PC-9 (cell line): ENCODE data around the gene LMO2. TPM values are rescaled to one million over a fixed set of nuclear protein-coding genes. Genes with fewer than 3 reads are reported as not detected.

Source experiments
- BruUV-seq: library from RNA; stranded (reverse); fragments of 400-500 nt; replicated peaks from 2 replicates; lab custom pipeline; 2021; lab: Mats Ljungman, UMichigan
- CTCF ChIA-PET: fragments of 300-600 bp; sonication (Branson Sonifier 250); formaldehyde crosslinking; loops from one replicate; lab custom pipeline; 2022; ENCODE audit warnings: antibody characterized with exemption; lab: Charles Lee
- POLR2A ChIA-PET: fragments of 300-600 bp; sonication (Branson Sonifier 250); formaldehyde crosslinking; loops from one replicate; lab custom pipeline; 2022; ENCODE audit warnings: antibody characterized with exemption; ENCODE audit not compliant: unreplicated experiment; lab: Charles Lee
- DNase-seq, 2 experiments: peaks; one replicate each; pipeline versions ENCODE4 v3.0.0 to v3.0.0-alpha.2; 2015 to 2022; ENCODE audit warnings: mixed read lengths in 1 of 2
- H2AFZ ChIP-seq: fragments of 200-600 bp; sonication (generic); 2 replicates; pipeline ENCODE4 v1.8.1; 2017; ENCODE audit warnings: antibody characterized with exemption
- H3F3A ChIP-seq: fragments of 200-600 bp; sonication (generic); 2 replicates; pipeline ENCODE4 v1.8.1; 2017; ENCODE audit warnings: antibody characterized with exemption, mild to moderate bottlenecking, low read depth; ENCODE audit not compliant: insufficient read depth
- H3K27ac ChIP-seq: fragments of 200-600 bp; sonication (generic); 2 replicates; pipeline ENCODE4 v1.6.1; 2016; ENCODE audit warnings: mixed run types
- H3K27me3 ChIP-seq: fragments of 200-600 bp; sonication (generic); 2 replicates; pipeline ENCODE4 v1.6.1; 2016; ENCODE audit warnings: low read depth, mixed run types; ENCODE audit not compliant: insufficient read depth
- H3K36me3 ChIP-seq: fragments of 200-600 bp; sonication (generic); 2 replicates; pipeline ENCODE4 v1.6.1; 2016; ENCODE audit warnings: low read depth, mixed run types
- H3K4me1 ChIP-seq: fragments of 200-600 bp; sonication (generic); replicated peaks from 2 replicates; pipeline ENCODE4 v1.6.1; 2016; ENCODE audit warnings: mixed run types; ENCODE audit not compliant: insufficient read depth
- H3K4me2 ChIP-seq: fragments of 200-600 bp; sonication (generic); 2 replicates; pipeline ENCODE4 v1.6.1; 2017; ENCODE audit warnings: mixed run types
- H3K4me3 ChIP-seq: fragments of 200-600 bp; sonication (generic); 2 replicates; pipeline ENCODE4 v1.6.1; 2016; ENCODE audit warnings: mixed run types
- H3K79me2 ChIP-seq: fragments of 200-600 bp; sonication (generic); 2 replicates; pipeline ENCODE4 v1.6.1; 2017; ENCODE audit warnings: low read depth, mixed run types
- H3K9me2 ChIP-seq: fragments of 200-600 bp; sonication (generic); 2 replicates; pipeline ENCODE4 v1.8.1; 2017; ENCODE audit warnings: mild to moderate bottlenecking; ENCODE audit not compliant: insufficient read depth
- H3K9me3 ChIP-seq: fragments of 200-600 bp; sonication (generic); 2 replicates; pipeline ENCODE4 v1.8.1; 2016; ENCODE audit warnings: low read depth; ENCODE audit not compliant: insufficient read depth
- H4K20me1 ChIP-seq: fragments of 200-600 bp; sonication (generic); 2 replicates; pipeline ENCODE4 v1.8.1; 2017; ENCODE audit not compliant: insufficient read depth
- EZH2 ChIP-seq: fragments of 200-600 bp; sonication (generic); IDR thresholded peaks from 2 replicates; pipeline ENCODE4 v1.8.0; 2017; ENCODE audit warnings: antibody characterized with exemption, low read depth
- intact Hi-C: fragments of 100-400 bp; cut with micrococcal nuclease; formaldehyde crosslinking; loops from one replicate; pipeline ENCODE4 v1.10.0; 2022; ENCODE audit not compliant: unreplicated experiment
- total RNA-seq: library from RNA; stranded (reverse); gene quantifications from 2 replicates; pipeline ENCODE4 v1.2.3, GENCODE V29; 2021
- TF ChIP-seq, protein P1 (sequence below): fragments of 200-600 bp; sonication (generic); conservative IDR thresholded peaks from 2 replicates; pipeline ENCODE4 v1.6.1; 2017; ENCODE audit warnings: mixed run types, antibody characterized with exemption, mild to moderate bottlenecking, moderate library complexity

The LMO2 gene
- total RNA-seq, 1 experiment from 2014 or later = 0.28 TPM

DNA sequence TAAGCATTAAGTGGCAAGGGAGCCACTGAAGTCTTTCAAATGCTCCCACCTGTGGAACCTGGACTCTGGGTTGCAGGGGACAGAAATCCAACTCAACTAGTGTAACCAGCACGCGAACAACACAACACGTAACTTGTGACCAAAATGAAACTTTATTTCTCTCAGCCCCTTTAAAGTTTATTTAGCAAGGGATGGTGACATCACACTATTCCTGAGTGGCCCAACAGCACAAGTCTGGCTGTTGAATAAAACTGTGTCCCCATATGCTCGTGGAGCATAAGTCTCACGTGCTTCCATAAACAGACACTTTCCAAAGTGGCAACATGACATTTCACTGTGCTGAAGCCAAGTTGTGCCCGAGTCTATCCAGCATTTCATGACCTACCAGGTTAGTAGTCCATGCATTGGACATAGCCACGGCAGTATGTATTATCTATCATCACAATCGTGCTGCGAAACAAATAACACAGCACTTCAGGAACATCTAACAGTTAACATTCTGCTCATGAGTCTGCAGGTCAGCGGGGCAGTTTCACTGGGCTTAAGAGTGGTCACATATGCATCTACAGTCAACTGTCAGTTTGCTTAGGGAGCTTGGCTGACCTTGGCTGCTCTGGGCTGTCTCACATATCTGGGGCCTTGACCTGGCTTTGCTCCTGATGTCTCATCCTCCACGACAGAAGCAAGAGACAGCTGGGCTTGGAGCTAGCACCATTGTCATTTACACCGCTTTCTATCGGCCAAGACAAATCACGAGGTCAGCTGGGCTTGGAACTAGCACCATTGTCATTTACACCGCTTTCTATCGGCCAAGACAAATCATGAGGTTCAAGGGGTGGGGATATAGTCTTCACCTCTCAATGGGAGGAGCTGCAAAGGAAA, 35.0 kb upstream of the LMO2 start:
- H4K20me1 ChIP-seq = no peaks in the 10 kb centered on the region
- H3K4me2 ChIP-seq = no peak overlapping the region
- H3F3A ChIP-seq = no peaks in the 10 kb centered on the region
- no peak overlapping the region for H3K4me3 ChIP-seq
- no TSS peak for BruUV-seq
- no peak overlapping the region for H2AFZ ChIP-seq
- CTCF ChIA-PET = no interaction called here
- no peak overlapping the region for H3K27ac ChIP-seq
- TF ChIP-seq EZH2 = no peak
- TF ChIP-seq, protein P1, sequence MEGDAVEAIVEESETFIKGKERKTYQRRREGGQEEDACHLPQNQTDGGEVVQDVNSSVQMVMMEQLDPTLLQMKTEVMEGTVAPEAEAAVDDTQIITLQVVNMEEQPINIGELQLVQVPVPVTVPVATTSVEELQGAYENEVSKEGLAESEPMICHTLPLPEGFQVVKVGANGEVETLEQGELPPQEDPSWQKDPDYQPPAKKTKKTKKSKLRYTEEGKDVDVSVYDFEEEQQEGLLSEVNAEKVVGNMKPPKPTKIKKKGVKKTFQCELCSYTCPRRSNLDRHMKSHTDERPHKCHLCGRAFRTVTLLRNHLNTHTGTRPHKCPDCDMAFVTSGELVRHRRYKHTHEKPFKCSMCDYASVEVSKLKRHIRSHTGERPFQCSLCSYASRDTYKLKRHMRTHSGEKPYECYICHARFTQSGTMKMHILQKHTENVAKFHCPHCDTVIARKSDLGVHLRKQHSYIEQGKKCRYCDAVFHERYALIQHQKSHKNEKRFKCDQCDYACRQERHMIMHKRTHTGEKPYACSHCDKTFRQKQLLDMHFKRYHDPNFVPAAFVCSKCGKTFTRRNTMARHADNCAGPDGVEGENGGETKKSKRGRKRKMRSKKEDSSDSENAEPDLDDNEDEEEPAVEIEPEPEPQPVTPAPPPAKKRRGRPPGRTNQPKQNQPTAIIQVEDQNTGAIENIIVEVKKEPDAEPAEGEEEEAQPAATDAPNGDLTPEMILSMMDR = no peak
- H3K9me2 ChIP-seq = no peaks in the 10 kb centered on the region
- H3K36me3 ChIP-seq = no peaks in the 10 kb centered on the region
- 0 out of 2 replicates have a peak, but pooled peaks cover 4% of the 10 kb centered on the region for H3K4me1 ChIP-seq
- intact Hi-C loops = no loop called here
- H3K27me3 ChIP-seq = peaks cover 16% of the 10 kb centered on the region
- H3K79me2 ChIP-seq = no peaks in the 10 kb centered on the region
- no peak for DNase-seq
- POLR2A ChIA-PET = no interaction called here
- peaks cover 14% of the 10 kb centered on the region for H3K9me3 ChIP-seq

DNA sequence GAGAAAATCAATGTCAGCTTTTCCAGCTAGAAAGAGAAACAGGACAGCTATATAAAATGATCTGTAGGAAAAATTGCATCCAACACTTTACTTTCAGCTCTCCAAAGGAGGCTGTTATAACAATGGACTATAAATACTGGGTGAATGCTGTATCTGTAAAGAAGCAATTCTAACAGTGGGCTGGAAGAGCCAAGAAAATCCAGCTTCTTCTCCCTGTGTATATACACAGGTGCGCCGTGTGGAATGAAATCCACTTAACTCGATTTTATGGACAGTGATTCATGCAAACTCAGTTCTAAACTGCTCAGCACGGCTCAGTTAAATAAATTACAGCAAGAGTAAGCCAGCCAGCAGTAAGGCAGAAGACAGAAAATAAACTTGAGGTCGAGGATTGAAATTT, 32.5 kb upstream of the LMO2 start:
- Histone ChIP-seq H2AFZ (no peak overlapping the region), H3K36me3 (no peaks in the 10 kb centered on the region), H3K27ac (no peak overlapping the region), H3K79me2 (no peaks in the 10 kb centered on the region), H4K20me1 (no peaks in the 10 kb centered on the region), H3K4me1 (no peaks in the 10 kb centered on the region), H3F3A (no peaks in the 10 kb centered on the region), H3K9me2 (no peaks in the 10 kb centered on the region), H3K27me3 (peaks cover 16% of the 10 kb centered on the region), H3K9me3 (no peaks in the 10 kb centered on the region), H3K4me2 (no peak overlapping the region), H3K4me3 (no peak overlapping the region)
- ChIA-PET POLR2A (no interaction called here), CTCF (no interaction called here)
- TF ChIP-seq EZH2 = no peak
- TF ChIP-seq, protein P1 = no peak
- DNase-seq = no peak
- no TSS peak for BruUV-seq
- intact Hi-C loops = no loop called here

DNA sequence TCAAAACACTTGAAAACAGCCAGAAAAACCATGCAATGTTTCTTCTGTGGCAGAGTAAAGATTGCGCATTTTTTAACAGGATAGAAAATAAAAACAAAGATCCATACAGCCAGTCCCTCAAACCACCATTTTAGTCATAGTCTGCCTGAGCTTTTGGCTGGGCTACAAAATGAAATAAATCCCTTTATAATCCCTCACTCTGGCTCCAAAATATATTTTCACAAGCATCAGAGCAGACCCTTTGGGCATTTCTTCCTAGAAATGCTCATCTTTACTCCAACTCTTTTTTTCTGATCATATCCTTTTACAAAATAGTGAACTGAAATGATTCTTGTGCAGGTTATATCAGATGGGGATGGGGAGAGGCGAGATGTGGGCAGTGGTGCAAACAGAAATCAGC, 31.8 kb upstream of the LMO2 start:
- H3K4me3 ChIP-seq = no peak overlapping the region
- no peak overlapping the region for H3K27ac ChIP-seq
- H3K9me3 ChIP-seq = no peaks in the 10 kb centered on the region
- DNase-seq = no peak
- no peaks in the 10 kb centered on the region for H3K36me3 ChIP-seq
- BruUV-seq = no TSS peak
- intact Hi-C loops = no loop called here
- POLR2A ChIA-PET = no interaction called here
- H4K20me1 ChIP-seq = no peaks in the 10 kb centered on the region
- no peaks in the 10 kb centered on the region for H3K79me2 ChIP-seq
- no peaks in the 10 kb centered on the region for H3F3A ChIP-seq
- no peaks in the 10 kb centered on the region for H3K4me1 ChIP-seq
- H3K9me2 ChIP-seq = no peaks in the 10 kb centered on the region
- CTCF ChIA-PET = interaction anchor here (0.6 kb wide), 2 partner anchors 47 to 1475 kb away, joined by 3 read pairs; no protein-coding TSS in a partner anchor
- no peak overlapping the region for H2AFZ ChIP-seq
- TF ChIP-seq, protein P1 = no peak
- TF ChIP-seq EZH2 = no peak
- peaks cover 16% of the 10 kb centered on the region for H3K27me3 ChIP-seq
- H3K4me2 ChIP-seq = no peak overlapping the region
